Adrenal gland (tissue), 12 donors: ENCODE results near the gene THRB. TPM values are rescaled to one million over a fixed set of nuclear protein-coding genes. Genes with fewer than 3 reads are reported as not detected.

Experiments used
- DNase-seq, 7 donors: peaks; one replicate each; pipeline ENCODE4 v3.0.0-alpha.2; 2019 to 2020
- H3K27ac ChIP-seq, 5 donors: fragments of 200-600 bp; sonication (generic) in 4 of 5; 1 replicate in 3 of 5; 2 replicates in 2 of 5; pipeline versions ENCODE4 v1.5.1 to v1.8.0; 2016 to 2020; ENCODE audit warnings: mild to moderate bottlenecking in 1 of 5
- H3K27me3 ChIP-seq: fragments of 200-600 bp; 2 replicates; pipeline ENCODE4 v1.8.0; 2021
- H3K36me3 ChIP-seq, 2 donors: fragments of 200-600 bp; replicated peaks in 1 of 2; 1 replicate in 1 of 2; 2 replicates in 1 of 2; pipeline versions ENCODE4 v1.5.1 to v1.8.0; 2018 to 2022
- H3K4me1 ChIP-seq, 2 donors: fragments of 200-600 bp; replicated peaks in 1 of 2; 1 replicate in 1 of 2; 2 replicates in 1 of 2; pipeline versions ENCODE4 v1.5.1 to v1.8.0; 2018 to 2021
- H3K4me3 ChIP-seq, 4 donors: fragments of 200-600 bp; sonication (generic) in 3 of 4; one replicate each; pipeline ENCODE4 v1.5.1; 2016 to 2018
- H3K9me3 ChIP-seq, 3 donors: fragments of 200-600 bp; sonication (generic) in 1 of 3; replicated peaks in 1 of 3; 1 replicate in 2 of 3; 2 replicates in 1 of 3; pipeline versions ENCODE4 v1.5.1 to v1.8.0; 2016 to 2021
- POLR2A ChIP-seq, 2 donors: fragments of 450-650 bp; IDR thresholded peaks; one replicate each; pipeline ENCODE4 v1.6.1; 2017; ENCODE audit warnings: antibody characterized with exemption in 2 of 2, mild to moderate bottlenecking in 2 of 2, moderate library complexity in 1 of 2
- WGBS, 4 donors: extraction: QIAGEN DNeasy Blood & Tissue Kit in 2 of 4; methylation state at CpG; one replicate each; pipeline versions ENCODE4 v1.1.5 to v1.1.7; 2013 to 2017; 5-methylcytosine and 5-hydroxymethylcytosine counted together
- intact Hi-C, 2 donors: fragments of 100-400 bp; cut with DNase I; formaldehyde crosslinking; loops; one replicate each; pipeline versions ENCODE4 v1.14.1 to v1.15.0; 2022 to 2023
- polyA plus RNA-seq, 3 donors: library from polyadenylated mRNA; stranded (reverse); fragments of 200-250 nt in 2 of 3; fragments of 350-450 nt in 1 of 3; fragmentation: Illumina TruSeq in 1 of 3; extraction: RNeasy Lipid Tissue Mini Kit (QIAGEN cat#74804) in 1 of 3; gene quantifications; one replicate each; pipeline ENCODE4 v1.2.3, GENCODE V29; 2013 to 2014
- total RNA-seq, 9 donors: library from RNA; depleted of rRNA in 4 of 9; stranded (reverse); fragments of >200 nt in 4 of 9; fragments of 120-200 nt in 1 of 9; fragmentation: NEBNext Ultra II Directional in 1 of 9; extraction: Animal tissue kit (Norgen Biotek cat#: 25700) in 1 of 9; gene quantifications; one replicate each; pipeline versions ENCODE4 v1.1.0 to v1.2.4, GENCODE V29; 2013 to 2023
- TF ChIP-seq, protein P1 (sequence below), 6 experiments: fragments of 450-650 bp in 4 of 6; fragments of 200-600 bp in 2 of 6; sonication (generic) in 1 of 6; IDR thresholded peaks; 1 replicate in 5 of 6; 2 replicates in 1 of 6; pipeline versions ENCODE4 v1.5.1 to v1.8.0; 2016 to 2021; ENCODE audit warnings: antibody characterized with exemption in 6 of 6, mild to moderate bottlenecking in 2 of 6, moderate library complexity in 1 of 6
- donor health status: healthy with polysubstance abuse.
- donor health status: Bipolar disorder and iron deficiency.
- donor health status: DM: yes; HTN: yes; CAD: no.
- donor health status: DM: no; HTN: no; CAD: no.
- donor health status: DM: no; HTN: no; CAD: no.
- donor health status: DM: yes; HTN: yes; CAD: no.

The THRB gene
- total and polyA plus RNA-seq, 12 donors: 3.0 to 30.7 (median 13.5) TPM

DNA sequence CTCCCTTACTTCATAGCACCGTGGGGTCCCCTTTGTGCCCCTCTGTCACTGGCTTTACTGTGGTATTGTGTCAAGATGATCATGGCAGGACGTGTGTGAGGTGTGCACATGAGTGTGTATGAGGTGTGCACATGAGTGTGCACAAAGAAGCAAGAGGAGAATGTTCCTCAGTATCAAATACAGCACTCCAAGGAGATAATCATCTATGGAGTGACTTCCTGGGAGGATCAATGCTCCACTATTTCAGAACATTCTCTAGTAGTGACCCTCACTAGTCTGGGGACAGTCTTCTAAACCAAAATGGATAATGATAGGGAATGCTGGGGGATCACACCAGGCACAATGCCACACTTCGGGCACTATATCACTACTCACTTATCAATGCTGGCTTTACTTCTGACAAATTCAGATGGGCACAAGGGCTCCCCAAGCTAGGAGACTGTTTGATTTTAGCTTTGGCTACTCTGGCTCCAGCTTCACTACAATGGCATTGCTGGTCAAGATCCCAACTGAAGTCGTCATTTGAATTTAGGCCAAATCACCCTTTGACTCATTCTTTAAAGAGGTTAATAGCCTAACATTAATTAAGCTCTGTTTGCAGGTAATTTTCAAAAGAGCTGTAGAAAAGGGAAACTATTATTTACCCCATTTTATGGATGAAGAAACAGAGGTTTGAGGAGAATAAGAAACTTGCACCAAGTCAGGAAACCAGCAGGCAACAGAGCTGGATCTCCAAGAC lies 124.1 kb downstream of the THRB start:
- Histone ChIP-seq H3K27me3 (no peaks in the 10 kb centered on the region), H3K9me3 (no peaks in the 10 kb centered on the region), H3K27ac (no peak overlapping the region), H3K4me1 (peaks cover 2 to 6% of the 10 kb centered on the region in 2 donors), H3K36me3 (no peaks in the 10 kb centered on the region), H3K4me3 (no peak overlapping the region)
- peak in 1 of 7 donors; percentile 7 for DNase-seq
- TF ChIP-seq POLR2A (IDR thresholded peaks at IDR 0.05): no peak
- TF ChIP-seq, protein P1, sequence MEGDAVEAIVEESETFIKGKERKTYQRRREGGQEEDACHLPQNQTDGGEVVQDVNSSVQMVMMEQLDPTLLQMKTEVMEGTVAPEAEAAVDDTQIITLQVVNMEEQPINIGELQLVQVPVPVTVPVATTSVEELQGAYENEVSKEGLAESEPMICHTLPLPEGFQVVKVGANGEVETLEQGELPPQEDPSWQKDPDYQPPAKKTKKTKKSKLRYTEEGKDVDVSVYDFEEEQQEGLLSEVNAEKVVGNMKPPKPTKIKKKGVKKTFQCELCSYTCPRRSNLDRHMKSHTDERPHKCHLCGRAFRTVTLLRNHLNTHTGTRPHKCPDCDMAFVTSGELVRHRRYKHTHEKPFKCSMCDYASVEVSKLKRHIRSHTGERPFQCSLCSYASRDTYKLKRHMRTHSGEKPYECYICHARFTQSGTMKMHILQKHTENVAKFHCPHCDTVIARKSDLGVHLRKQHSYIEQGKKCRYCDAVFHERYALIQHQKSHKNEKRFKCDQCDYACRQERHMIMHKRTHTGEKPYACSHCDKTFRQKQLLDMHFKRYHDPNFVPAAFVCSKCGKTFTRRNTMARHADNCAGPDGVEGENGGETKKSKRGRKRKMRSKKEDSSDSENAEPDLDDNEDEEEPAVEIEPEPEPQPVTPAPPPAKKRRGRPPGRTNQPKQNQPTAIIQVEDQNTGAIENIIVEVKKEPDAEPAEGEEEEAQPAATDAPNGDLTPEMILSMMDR (IDR thresholded peaks at IDR 0.05): no peak
- intact Hi-C loops: no loop called here
- 63 to 73% (median 72%) methylated on average over 4 of the region's 4 CpGs for WGBS, 4 donors

DNA sequence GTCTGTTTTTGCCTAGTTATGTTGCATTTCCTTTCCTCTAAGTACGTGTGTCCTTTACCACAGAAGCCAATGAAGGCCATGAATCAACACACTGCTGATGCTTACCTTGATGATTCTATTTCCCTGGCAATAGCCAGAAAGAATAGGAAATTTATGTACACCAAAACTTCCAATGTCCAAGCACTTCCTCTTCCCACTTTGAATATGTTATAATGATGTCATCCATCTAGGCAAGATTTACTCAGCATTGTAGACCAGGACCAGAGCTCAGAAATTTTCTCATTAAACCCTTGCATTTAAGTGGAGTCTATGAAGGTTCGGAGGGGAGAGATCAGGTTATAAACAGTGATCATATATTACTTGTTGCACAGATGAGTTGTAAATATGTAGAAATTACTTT lies 126.0 kb downstream of the THRB start:
- no peak for DNase-seq
- no peaks in the 10 kb centered on the region for H3K36me3 ChIP-seq
- H3K9me3 ChIP-seq: no peaks in the 10 kb centered on the region
- WGBS, 4 donors: 43 to 73% (median 54%) methylated on average over 2 of the region's 2 CpGs
- no peaks in the 10 kb centered on the region for H3K27me3 ChIP-seq
- intact Hi-C loops: no loop called here
- no peak overlapping the region for H3K27ac ChIP-seq
- TF ChIP-seq POLR2A (IDR thresholded peaks at IDR 0.05): no peak
- TF ChIP-seq, protein P1 (IDR thresholded peaks at IDR 0.05): no peak
- H3K4me3 ChIP-seq: no peak overlapping the region
- peaks cover 10 to 17% of the 10 kb centered on the region in 2 donors for H3K4me1 ChIP-seq

DNA sequence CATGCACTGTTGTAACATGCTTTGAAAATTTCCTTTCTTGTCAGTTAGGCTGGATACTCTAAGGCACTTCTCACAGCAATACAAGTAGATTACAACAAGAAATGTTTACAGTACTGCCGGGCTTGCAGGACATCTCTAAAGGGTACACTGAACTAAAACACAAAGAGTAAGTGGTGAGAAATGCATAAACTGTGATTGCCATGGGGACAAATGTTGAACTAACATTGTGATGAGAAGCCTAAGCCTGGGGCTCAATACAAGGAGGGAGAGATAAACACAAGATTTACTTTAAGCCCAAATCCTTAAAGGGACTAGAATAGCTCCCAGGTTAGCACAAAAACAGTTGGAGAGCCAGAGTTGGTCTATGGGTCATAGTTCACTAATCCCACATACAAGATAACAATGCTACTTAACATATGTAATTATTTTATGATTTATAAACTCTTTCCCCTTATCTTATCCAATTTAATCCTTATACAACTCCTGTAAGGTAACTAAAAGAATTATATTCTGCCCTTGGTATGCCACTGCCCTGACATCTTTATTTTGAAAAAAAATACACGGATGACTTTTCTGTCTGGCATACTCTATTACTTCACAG lies 126.9 kb downstream of the THRB start:
- no peak overlapping the region for H3K27ac ChIP-seq
- TF ChIP-seq, protein P1 (IDR thresholded peaks at IDR 0.05): no peak
- no peak for TF ChIP-seq POLR2A (IDR thresholded peaks at IDR 0.05)
- H3K27me3 ChIP-seq: no peaks in the 10 kb centered on the region
- peaks cover 10 to 25% of the 10 kb centered on the region in 2 donors for H3K4me1 ChIP-seq
- no peaks in the 10 kb centered on the region for H3K36me3 ChIP-seq
- H3K4me3 ChIP-seq: no peak overlapping the region
- intact Hi-C loops: no loop called here
- DNase-seq: no peak
- no peaks in the 10 kb centered on the region for H3K9me3 ChIP-seq
- 85 to 91% (median 89%) methylated on average over 2 of the region's 2 CpGs for WGBS, 4 donors

DNA sequence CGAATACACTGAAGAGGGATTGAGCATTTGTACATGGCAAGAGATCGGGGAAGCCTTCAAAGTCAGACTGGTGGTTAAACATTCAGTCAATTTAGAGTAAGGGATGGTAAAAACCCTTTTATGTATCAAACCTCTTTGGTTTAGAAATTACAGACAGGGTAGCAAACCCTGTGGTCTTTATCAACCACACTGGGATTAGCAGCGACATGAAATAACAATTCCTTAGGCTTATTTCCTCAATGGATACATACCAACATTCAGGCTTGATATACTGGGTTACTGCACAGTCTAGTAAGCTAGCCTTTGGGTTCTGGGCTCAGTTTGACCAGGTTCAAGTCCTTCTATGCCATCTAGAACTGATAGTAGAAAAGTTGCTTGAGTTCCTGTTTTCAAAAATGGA lies 127.4 kb downstream of the THRB start:
- WGBS, 4 donors: 74 to 96% (median 91%) methylated on average over 3 of the region's 3 CpGs
- H3K9me3 ChIP-seq: no peaks in the 10 kb centered on the region
- intact Hi-C loops: no loop called here
- H3K4me3 ChIP-seq: no peak overlapping the region
- H3K27me3 ChIP-seq: no peaks in the 10 kb centered on the region
- no peaks in the 10 kb centered on the region for H3K36me3 ChIP-seq
- no peak for TF ChIP-seq POLR2A (IDR thresholded peaks at IDR 0.05)
- TF ChIP-seq, protein P1 (IDR thresholded peaks at IDR 0.05): no peak
- no peak overlapping the region for H3K27ac ChIP-seq
- DNase-seq: no peak
- H3K4me1 ChIP-seq: peaks cover 10 to 26% of the 10 kb centered on the region in 2 donors
